GM19043 (cell line): ENCODE results near the gene EXT2.

Experiments
- ATAC-seq: cut with Tn5 transposase; IDR thresholded peaks from one replicate; pipeline ENCODE4 v1.9.1; 2021; ENCODE audit warnings: low read depth; ENCODE audit not compliant: unreplicated experiment

EXT2 gene

GRCh38 chr11:44228379-44228778 is 132.9 kb downstream of the EXT2 start:
- ATAC-seq: no peak

- ATAC-seq: no peak
These were observed 133.6 kb downstream of the EXT2 start for GRCh38 chr11:44229098-44229497.

GRCh38 chr11:44229624-44230023 is 134.1 kb downstream of the EXT2 start:
- ATAC-seq: no peak

- ATAC-seq: no peak
These were observed 140.3 kb downstream of the EXT2 start for GRCh38 chr11:44235765-44236201.

GRCh38 chr11:44236296-44236695 is 140.8 kb downstream of the EXT2 start:
- ATAC-seq: no peak

GRCh38 chr11:44237156-44237555 is 141.7 kb downstream of the EXT2 start:
- ATAC-seq: no peak

- no peak for ATAC-seq
These were observed 146.4 kb downstream of the EXT2 start for GRCh38 chr11:44241851-44242250.

- ATAC-seq: no peak
These were observed 147.6 kb downstream of the EXT2 start for GRCh38 chr11:44243086-44243485.

GRCh38 chr11:44243595-44244343 is 148.3 kb downstream of the EXT2 start:
- ATAC-seq: no peak

- ATAC-seq: no peak
These were observed 149.3 kb downstream of the EXT2 start for GRCh38 chr11:44244639-44245310.

GRCh38 chr11:44246726-44247125 is 151.2 kb downstream of the EXT2 start:
- no peak for ATAC-seq

GRCh38 chr11:44247508-44247907 is 152.0 kb downstream of the EXT2 start:
- no peak for ATAC-seq

GRCh38 chr11:44248109-44248508 is 152.6 kb downstream of the EXT2 start:
- no peak for ATAC-seq

GRCh38 chr11:44250421-44250820 is 154.9 kb downstream of the EXT2 start:
- no peak for ATAC-seq

GRCh38 chr11:44252999-44253602 is 157.6 kb downstream of the EXT2 start:
- ATAC-seq: no peak

- ATAC-seq: no peak
These were observed 160.1 kb downstream of the EXT2 start for GRCh38 chr11:44255406-44256071.

- no peak for ATAC-seq
These were observed 161.3 kb downstream of the EXT2 start for GRCh38 chr11:44256673-44257291.

- no peak for ATAC-seq
These were observed 162.1 kb downstream of the EXT2 start for GRCh38 chr11:44257338-44258189.

- ATAC-seq: no peak
These were observed 162.7 kb downstream of the EXT2 start for GRCh38 chr11:44258190-44258489.

GRCh38 chr11:44258839-44259420 is 163.5 kb downstream of the EXT2 start:
- ATAC-seq: no peak
